HUES48 (cell line): ENCODE measurements around the gene ALDH3A2.
A peak's percentile ranks its signal among the peaks of the same experiment; 100 is the strongest.

Experiments used
- H3K27ac ChIP-seq: one replicate; pipeline ENCODE4 v1.7.0; 2013; ENCODE audit warnings: low read depth, low read length, inconsistent platforms
- H3K27me3 ChIP-seq: 2 replicates; pipeline ENCODE4 v1.6.1; 2013; ENCODE audit warnings: mild to moderate bottlenecking, low read length; ENCODE audit not compliant: control insufficient read depth, insufficient read depth
- H3K36me3 ChIP-seq: 2 replicates; pipeline ENCODE4 v1.6.1; 2013; ENCODE audit warnings: low read length; ENCODE audit not compliant: control insufficient read depth, insufficient read depth
- H3K4me1 ChIP-seq: 2 replicates; pipeline ENCODE4 v1.6.1; 2013; ENCODE audit warnings: mild to moderate bottlenecking, low read length; ENCODE audit not compliant: control insufficient read depth, insufficient read depth
- H3K4me3 ChIP-seq: 2 replicates; pipeline ENCODE4 v1.5.1; 2013; ENCODE audit warnings: mild to moderate bottlenecking, low read depth, low read length
- H3K9ac ChIP-seq: 2 replicates; pipeline ENCODE4 v1.6.1; 2013; ENCODE audit warnings: mild to moderate bottlenecking, low read depth, low read length, moderate library complexity
- H3K9me3 ChIP-seq: 2 replicates; pipeline ENCODE4 v1.6.1; 2013; ENCODE audit warnings: low read length; ENCODE audit not compliant: control insufficient read depth, insufficient read depth

ALDH3A2 gene

DNA sequence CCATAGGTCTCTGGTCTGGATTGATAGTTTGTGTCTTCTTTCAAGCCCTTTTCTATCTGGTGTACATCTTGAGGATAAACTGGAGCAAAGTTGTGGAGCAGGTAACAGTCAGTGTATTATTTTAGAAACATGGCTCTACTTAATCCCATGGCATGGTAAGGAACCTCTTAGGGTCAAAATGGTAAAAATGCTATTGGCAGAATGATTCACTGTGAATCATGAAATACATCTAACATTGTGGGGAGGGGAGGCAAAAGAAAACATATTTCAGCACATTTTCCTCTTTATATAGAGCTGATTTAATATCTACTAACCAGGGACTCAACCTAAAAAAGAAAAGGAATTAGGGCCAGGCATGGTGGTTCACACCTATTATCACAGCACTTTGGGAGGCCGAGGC, 17.9 kb upstream of the ALDH3A2 start:
- Histone ChIP-seq H3K4me3 (no peak overlapping the region), H3K4me1 (no peaks in the 10 kb centered on the region), H3K9ac (no peak overlapping the region), H3K27me3 (no peaks in the 10 kb centered on the region), H3K27ac (no peak overlapping the region), H3K9me3 (no peaks in the 10 kb centered on the region), H3K36me3 (no peaks in the 10 kb centered on the region)

DNA sequence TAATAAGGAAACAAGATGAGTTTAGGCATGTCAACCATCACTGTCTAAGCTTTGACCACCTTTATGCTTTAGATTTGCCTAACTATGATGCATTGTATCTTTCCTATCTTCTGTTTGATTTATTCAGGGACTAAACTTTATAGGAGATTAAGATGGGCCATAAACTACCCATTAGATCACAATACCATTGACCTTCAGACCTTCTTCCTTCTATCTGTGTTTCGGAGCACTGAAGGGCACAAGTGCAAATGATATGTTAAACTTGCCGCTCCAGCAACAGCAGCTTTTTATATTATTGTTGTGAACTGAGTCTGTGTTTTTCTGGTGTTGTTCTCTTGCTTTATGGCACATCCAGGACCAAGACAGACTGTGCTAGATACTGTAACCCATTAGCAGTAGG, 16.6 kb upstream of the ALDH3A2 start:
- no peaks in the 10 kb centered on the region for H3K4me1 ChIP-seq
- H3K27me3 ChIP-seq: no peaks in the 10 kb centered on the region
- no peaks in the 10 kb centered on the region for H3K9me3 ChIP-seq
- H3K4me3 ChIP-seq: no peak overlapping the region
- H3K9ac ChIP-seq: no peak overlapping the region
- no peaks in the 10 kb centered on the region for H3K36me3 ChIP-seq
- H3K27ac ChIP-seq: no peak overlapping the region

DNA sequence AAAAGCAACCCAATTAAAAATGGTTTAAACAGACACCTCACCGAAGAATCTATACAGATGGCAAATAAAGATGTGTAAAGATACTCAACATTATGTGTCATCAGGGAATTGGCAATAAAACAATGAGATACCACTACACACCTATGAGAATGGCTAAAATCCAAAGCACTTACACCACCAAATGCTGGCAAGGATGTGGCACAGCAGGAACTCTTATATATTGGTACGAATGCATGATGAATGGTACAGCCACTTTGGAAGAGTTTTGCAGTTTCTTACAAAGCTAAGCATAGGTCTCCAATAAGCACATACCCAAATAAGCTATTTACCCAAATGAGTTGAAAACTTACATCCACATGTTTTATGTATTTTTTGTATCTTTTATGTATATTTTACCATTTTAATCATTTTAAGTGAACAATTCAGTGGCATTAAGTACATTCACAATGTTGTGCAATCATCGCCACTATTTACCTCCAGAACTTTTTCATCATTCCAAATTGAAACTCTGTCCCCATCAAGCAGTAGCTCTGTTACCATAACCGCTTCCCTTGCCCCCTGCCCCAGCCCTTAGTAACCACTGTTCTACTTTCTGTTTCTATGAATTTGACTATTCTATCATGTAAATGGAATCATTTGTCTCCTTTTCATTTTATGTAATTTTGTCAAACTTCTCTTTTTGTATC, 6.7 kb upstream of the ALDH3A2 start:
- no peaks in the 10 kb centered on the region for H3K9me3 ChIP-seq
- no peaks in the 10 kb centered on the region for H3K36me3 ChIP-seq
- no peak overlapping the region for H3K9ac ChIP-seq
- 0 out of 2 replicates have a peak, but pooled peaks cover 5% of the 10 kb centered on the region for H3K27me3 ChIP-seq
- H3K4me1 ChIP-seq: peaks cover 43% of the 10 kb centered on the region
- H3K27ac ChIP-seq: no peak overlapping the region
- no peak overlapping the region for H3K4me3 ChIP-seq

DNA sequence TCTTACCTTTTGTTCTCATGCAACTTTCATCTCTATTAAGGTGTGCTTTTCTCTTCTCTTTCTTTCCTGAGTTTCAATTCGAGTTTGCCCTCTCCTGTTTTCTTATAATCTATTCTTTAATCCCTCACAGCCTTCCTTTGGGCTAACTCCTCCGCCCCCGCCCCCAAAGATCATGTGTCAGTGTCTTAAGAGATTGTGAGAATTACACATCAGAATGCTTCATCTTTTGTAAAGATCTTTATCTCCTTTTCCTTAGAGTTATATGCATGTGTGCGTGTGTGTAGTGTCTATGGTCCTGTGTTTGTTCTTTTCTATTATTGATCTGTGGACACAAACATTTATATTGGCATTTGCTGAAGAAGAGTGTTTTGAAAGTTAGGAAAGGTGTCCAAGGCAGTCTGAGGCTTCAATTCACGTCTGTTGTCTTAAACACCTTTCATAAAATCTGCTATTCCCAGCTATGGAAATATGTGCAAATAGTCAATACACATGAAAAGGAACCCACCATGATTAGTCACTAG, 6.1 kb upstream of the ALDH3A2 start:
- Histone ChIP-seq H3K36me3 (no peaks in the 10 kb centered on the region), H3K4me3 (no peak overlapping the region), H3K27me3 (0 out of 2 replicates have a peak, but pooled peaks cover 5% of the 10 kb centered on the region), H3K27ac (no peak overlapping the region), H3K9ac (no peak overlapping the region), H3K9me3 (no peaks in the 10 kb centered on the region), H3K4me1 (peaks cover 49% of the 10 kb centered on the region)

DNA sequence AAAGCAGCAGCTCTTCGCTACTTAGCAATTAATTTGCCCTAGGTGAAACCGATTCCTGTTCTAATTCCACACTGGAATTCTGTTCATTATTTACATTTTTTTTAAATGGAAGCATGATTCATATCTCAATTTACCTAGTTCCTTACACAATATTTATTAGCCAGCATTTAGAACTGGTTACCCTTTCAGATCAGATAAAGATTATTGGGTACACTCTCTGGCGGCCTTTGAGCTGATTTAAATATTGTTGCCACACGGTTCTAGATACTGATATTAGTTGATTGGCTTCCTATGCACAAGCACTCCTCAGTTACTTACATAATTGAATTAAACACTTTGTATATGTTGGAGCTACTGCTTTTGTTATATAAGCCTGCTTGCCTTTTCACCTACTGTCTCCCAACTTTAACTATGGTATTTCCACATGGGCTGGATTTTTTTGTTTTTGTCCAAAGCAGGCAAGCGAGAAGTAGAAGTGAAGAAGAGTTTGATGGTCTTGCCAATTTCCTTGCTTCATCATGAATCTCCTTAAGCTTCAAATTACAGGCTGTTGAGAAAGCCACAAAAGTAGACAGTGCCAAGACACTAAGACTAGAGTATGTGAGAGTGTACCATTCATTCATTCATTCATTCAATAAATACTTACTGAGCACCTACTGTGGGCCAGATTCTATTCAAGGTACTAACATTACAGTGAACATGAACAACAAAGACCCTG, 3.9 kb upstream of the ALDH3A2 start:
- H3K4me3 ChIP-seq: no peak overlapping the region
- H3K27me3 ChIP-seq: 0 out of 2 replicates have a peak, but pooled peaks cover 5% of the 10 kb centered on the region
- H3K4me1 ChIP-seq: peaks cover 61% of the 10 kb centered on the region
- no peaks in the 10 kb centered on the region for H3K9me3 ChIP-seq
- H3K27ac ChIP-seq: no peak overlapping the region
- no peaks in the 10 kb centered on the region for H3K36me3 ChIP-seq
- no peak overlapping the region for H3K9ac ChIP-seq

DNA sequence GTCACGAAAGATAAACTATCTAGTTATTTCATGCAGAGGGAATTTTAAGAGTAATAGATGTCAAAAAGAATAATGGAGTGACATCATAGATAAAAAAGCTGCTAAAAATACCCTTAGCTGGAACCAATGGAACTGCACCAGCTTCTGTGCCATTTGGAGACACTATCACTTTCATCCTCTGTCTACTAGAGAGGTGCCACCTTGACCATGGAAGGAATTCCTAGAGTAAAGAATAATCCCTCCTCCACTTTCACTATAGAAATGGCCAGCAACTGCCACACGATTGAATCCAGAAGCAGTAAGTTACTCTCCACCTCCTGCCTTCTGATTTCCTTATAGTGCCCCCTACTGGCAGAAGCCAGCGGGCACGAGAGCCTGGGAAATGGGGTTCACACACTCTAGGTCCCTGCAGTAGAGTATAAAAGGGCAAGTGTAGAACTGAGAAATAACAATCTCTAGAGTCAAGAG, 2.8 kb upstream of the ALDH3A2 start:
- Histone ChIP-seq H3K36me3 (no peaks in the 10 kb centered on the region), H3K9me3 (no peaks in the 10 kb centered on the region), H3K4me1 (peaks cover 62% of the 10 kb centered on the region), H3K9ac (no peak overlapping the region), H3K4me3 (no peak overlapping the region), H3K27me3 (0 out of 2 replicates have a peak, but pooled peaks cover 5% of the 10 kb centered on the region), H3K27ac (no peak overlapping the region)

DNA sequence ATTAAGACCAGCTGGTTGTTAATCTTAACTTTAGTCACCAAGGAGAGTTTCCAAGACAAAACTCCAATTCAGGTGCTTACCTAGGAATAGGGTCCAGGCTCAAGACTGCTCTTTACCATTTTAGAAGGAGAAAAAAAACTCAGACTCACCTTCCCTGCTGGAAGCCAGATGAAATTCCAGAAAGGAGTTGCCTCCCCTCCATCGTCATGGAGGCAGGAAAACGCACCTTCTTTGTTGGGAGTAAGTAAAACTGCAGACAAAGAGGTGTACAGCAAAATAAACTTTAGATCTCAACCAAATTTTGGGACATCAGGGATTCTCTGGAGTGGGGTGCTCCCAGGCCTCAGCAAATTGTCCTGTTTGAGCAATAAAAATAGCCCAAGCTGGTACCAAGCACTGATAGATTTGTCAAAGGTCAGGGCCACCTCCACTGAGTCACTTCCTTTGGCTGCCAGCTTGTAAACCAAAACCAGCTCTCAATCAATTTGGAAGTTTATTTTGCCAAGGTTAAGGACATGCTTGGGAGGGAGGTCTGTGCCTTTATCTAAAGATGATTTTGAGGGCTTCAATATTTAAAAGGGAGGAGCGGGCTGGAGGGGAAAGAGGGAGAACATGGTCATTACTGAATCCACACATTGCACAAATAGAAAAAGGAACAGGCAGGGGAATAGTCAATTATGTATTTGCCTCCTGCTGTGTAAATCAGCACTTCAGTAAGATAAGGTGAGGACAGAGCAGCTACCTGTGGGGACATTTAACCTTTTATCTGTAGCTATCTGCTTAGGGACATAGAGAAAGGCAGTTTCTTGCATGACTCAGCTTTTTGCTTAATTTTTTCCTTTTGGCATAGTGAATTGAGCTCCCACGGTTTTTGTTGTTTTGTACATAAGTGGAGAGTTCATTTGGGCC, 1.5 kb upstream of the ALDH3A2 start:
- Histone ChIP-seq H3K4me3 (peak overlapping the region; percentile 91), H3K9ac (peak overlapping the region; percentile 79; the same call in 1 of the 2 replicates), H3K36me3 (peaks cover 6% of the 10 kb centered on the region), H3K27ac (peak overlapping the region; percentile 91), H3K27me3 (0 out of 2 replicates have a peak, but pooled peaks cover 5% of the 10 kb centered on the region), H3K9me3 (no peaks in the 10 kb centered on the region), H3K4me1 (peaks cover 55% of the 10 kb centered on the region)

DNA sequence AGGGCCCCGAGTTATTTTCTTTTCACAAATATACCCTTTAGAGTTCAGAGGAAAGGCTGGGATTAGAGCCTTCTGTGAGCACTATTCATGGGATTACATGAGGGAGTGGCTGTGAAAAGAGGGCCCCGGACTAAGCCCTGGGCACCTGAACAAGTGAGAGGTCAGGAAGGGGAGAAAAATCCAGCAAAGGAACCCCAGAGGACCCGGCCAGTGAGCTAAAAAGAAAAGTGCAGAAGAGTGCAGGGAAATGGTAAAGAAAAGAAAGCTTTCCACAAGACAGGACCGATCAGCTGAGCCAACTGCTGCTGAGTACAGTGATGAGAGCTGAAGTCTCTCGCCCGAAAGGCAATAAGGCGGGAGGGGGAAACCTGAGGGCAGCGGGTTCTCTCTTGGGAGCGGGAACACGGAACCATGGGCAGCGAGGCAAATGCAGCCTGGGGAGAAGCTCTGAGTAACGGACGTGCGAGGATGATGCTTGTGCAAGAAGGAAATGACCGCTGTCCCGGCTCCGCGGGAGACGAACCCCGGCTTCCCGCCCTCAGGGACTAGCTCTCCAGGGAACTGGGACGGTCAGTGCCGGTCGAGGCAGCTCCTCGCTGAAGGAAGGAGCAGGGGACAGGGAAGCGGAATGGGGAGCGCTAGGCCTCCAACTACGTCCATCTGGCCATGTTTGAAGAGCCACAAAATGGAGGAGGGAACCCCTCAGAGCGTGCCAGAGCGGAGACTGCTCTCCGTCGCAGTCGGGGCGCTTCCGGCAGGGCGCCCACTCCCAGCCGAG, 665 bp upstream of the ALDH3A2 start:
- Histone ChIP-seq H3K36me3 (peaks cover 15% of the 10 kb centered on the region), H3K27ac (peak overlapping the region; percentile 91), H3K9me3 (no peaks in the 10 kb centered on the region), H3K27me3 (0 out of 2 replicates have a peak, but pooled peaks cover 5% of the 10 kb centered on the region), H3K9ac (peak overlapping the region; percentile 79), H3K4me3 (peak overlapping the region; percentile 91), H3K4me1 (peaks cover 46% of the 10 kb centered on the region)

DNA sequence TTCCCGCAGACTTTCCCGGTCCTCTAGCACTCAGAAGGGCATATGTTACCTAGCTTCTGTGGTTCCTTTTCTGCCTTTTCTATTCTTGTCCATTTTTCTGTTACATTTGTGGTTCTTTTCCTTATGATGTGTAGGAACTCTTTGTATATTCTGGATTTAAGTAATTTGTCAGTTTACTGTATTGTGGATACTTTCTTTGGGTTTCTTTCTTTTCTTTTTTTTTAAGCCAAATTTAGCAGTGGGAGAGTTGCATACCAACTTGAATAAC, 657 bp downstream of the ALDH3A2 start:
- Histone ChIP-seq H3K27me3 (0 out of 2 replicates have a peak, but pooled peaks cover 5% of the 10 kb centered on the region), H3K4me3 (peak overlapping the region; percentile 91), H3K9ac (peak overlapping the region; percentile 79), H3K27ac (peak overlapping the region; percentile 91), H3K4me1 (peaks cover 37% of the 10 kb centered on the region), H3K9me3 (0 out of 2 replicates have a peak, but pooled peaks cover 3% of the 10 kb centered on the region), H3K36me3 (peaks cover 21% of the 10 kb centered on the region)

DNA sequence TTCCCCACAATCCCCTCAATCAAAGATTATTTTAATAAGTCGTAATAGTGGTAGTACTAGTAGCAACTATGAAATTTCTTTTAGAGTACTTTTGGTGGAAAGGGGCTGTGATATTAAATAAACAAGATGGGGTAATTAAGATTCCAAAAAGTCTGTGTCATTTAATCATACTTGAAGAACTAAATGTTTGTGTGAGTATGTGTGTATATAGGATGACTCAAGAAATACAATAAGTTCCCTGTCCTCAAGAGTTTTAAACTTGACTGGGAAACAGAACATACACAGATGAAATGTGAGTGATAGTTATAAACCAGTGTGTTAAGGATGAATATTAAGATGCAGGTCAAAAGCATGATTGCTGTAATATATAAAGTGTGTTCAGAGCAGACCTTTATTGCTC, 2.3 kb downstream of the ALDH3A2 start:
- Histone ChIP-seq H3K4me3 (peak overlapping the region; percentile 26; the same call in 1 of the 2 replicates), H3K36me3 (peaks cover 36% of the 10 kb centered on the region), H3K9me3 (peaks cover 11% of the 10 kb centered on the region), H3K9ac (no peak overlapping the region), H3K4me1 (peaks cover 31% of the 10 kb centered on the region), H3K27ac (no peak overlapping the region), H3K27me3 (no peaks in the 10 kb centered on the region)
